HG03460 (cell line): Measurements from ENCODE around the gene ZNF648.
A peak's percentile ranks its signal among the peaks of the same experiment; 100 is the strongest.
"Not testable (repeated sequence)": the region's sequence is repeated elsewhere in the genome, so short reads cannot be mapped to it uniquely, and the experiment has no call there.

ENCODE experiments used
- ATAC-seq: cut with Tn5 transposase; IDR thresholded peaks from one replicate; pipeline ENCODE4 v1.9.1; 2021; ENCODE audit not compliant: unreplicated experiment

ZNF648 gene

GRCh38 chr1:182061594-182061993, at the start of gene ZNF648:
Gene ZNF648, minus strand, starts transcription at chr1:182061712. Its CDS starts 3,702 bp downstream, at chr1:182058010.
- no peak for ATAC-seq

DNA sequence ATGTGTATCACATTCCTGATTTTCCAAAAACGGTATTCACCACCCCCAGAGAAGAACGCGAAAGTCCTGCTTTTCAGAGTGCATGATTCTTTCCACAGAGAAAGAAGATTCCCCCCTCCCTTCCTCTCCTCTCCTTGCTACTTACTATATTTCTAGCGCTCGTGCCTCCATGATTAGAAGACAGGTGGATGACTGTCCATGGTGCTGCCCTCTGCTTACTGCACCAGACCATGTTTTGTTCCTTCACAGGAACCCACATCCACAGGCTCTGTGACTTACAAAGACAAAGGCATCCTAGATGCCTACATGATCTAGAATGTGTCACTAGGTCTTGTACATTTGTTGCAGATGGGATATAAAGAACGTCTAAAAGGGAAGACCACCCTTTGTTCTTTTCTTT, 49.1 kb upstream of the ZNF648 start:
- no peak for ATAC-seq

GRCh38 chr1:182109771-182110170, 48.3 kb upstream of the ZNF648 start:
- no peak for ATAC-seq

DNA sequence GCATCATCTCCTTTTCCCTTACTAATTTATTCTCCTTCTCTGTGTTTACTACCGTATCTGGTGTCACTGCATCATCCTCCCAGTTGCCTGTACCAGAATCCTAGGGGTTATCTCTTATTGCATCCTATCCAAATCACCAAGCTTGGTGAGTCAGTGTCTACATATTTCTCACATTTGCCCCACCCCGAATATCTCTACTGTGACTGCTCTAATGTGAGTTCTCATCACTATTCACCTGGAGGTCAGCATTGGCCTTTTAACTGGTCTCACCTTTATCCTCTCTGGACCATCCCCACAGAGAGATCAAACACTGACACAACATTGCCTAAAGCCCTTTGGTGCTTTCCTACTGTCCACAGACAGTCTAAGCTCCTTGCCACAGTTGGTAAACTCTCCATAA, 45.7 kb upstream of the ZNF648 start:
- no peak for ATAC-seq

DNA sequence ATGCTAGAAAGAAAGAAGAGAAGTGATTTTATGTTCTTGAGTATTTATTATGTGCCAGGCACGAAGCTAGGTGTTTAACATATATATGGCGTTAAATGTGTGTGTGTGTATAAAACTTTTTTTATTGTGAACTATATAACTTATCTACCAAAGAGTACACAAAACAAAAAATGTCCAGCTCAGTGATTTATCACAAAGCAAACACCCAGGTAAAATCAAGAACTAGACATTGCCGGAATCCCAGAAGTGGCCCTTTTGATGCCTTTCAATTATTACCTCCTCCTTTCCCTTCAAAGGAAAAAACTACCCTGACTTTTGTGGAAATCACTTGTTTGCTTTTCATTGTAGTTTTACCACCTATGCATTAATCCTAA, 40.5 kb upstream of the ZNF648 start:
- no peak for ATAC-seq

GRCh38 chr1:182101415-182102042, 40.0 kb upstream of the ZNF648 start:
- no peak for ATAC-seq

GRCh38 chr1:182098301-182098700, 36.8 kb upstream of the ZNF648 start:
- ATAC-seq, result no peak

- no peak for ATAC-seq
Measured at GRCh38 chr1:182095946-182096345, 34.4 kb upstream of the ZNF648 start.

GRCh38 chr1:182094514-182095005, 33.0 kb upstream of the ZNF648 start:
- ATAC-seq, result not testable (repeated sequence)

GRCh38 chr1:182093781-182094180, 32.3 kb upstream of the ZNF648 start:
- ATAC-seq, result no peak

GRCh38 chr1:182092336-182092735, 30.8 kb upstream of the ZNF648 start:
- no peak for ATAC-seq

DNA sequence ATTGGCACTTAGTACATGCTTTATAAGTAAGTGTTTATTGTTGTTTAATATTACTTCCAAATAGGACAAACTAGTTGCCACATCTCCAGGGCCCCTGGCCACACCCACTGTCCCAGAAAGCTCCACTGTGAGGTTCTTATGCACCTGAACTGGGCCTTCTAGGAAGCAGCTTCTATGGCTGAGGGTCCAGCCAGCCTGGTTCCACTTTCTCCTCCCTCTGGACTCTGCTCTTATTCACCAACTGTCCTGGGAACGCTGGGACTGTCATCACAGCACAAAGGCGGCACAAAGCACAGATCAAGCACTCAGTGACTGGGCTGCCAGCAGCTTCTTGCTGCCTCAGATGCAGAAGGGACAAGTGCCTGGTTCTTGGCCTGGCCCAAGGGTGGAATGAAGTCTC, 29.6 kb upstream of the ZNF648 start:
- no peak for ATAC-seq

DNA sequence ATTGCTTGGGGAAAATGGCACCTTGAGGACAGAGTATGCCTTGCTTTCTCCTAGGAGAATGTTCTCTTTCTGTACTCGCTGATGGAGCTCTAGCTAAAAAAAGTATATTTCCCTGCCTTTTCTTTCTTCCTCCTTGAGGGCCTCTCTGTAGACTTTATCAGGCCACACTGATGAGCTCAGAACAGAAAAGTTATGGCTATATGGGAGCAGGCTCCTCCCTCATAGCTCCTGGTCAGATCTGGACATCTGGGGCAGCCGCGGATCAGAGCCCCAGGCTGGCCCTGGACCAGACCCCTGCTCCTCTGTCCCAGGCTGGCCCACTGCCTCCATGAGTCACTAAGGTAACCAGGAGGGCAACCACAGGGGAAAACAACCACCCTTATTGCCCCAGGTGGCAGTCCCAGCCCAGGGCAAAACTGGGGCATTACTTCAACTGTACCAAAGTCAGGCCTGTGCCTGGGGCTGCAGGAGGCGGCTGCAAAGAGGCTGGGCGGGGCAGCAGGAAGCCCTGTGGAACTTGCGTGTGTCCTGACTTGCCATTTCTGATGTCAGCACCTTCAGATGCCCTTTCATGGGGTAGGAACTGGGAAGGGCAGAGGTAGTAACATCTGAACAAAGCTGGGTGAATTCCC, 26.3 kb upstream of the ZNF648 start:
- no peak for ATAC-seq

DNA sequence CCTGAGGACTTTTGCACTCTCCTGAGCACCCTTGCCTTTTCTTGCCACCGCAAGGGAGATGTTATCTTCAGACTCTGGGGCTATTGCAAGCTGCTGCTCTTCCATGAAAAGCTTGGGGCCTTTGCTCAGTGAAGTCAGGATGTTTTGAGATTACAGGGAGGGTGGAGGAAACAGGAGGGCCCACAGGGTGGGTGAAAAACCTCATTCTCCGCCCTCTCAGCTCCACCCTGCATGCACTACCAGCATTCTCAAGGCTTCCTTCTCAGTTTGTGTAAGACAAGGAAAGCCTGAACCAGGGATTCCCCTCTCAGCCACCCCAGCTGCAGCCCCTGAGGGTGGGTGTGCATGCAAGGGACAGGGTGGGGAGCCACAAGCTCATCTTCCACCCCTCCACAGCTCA, 25.8 kb upstream of the ZNF648 start:
- ATAC-seq, result no peak

GRCh38 chr1:182086620-182087019, 25.1 kb upstream of the ZNF648 start:
- ATAC-seq, result no peak

GRCh38 chr1:182086136-182086535, 24.6 kb upstream of the ZNF648 start:
- no peak for ATAC-seq

- ATAC-seq, result no peak
Measured at GRCh38 chr1:182085726-182086125, 24.2 kb upstream of the ZNF648 start.

- peak; percentile 76 for ATAC-seq
Measured at GRCh38 chr1:182084487-182085316, 23.2 kb upstream of the ZNF648 start.

- ATAC-seq, result no peak
Measured at GRCh38 chr1:182083851-182084486, 22.5 kb upstream of the ZNF648 start.

DNA sequence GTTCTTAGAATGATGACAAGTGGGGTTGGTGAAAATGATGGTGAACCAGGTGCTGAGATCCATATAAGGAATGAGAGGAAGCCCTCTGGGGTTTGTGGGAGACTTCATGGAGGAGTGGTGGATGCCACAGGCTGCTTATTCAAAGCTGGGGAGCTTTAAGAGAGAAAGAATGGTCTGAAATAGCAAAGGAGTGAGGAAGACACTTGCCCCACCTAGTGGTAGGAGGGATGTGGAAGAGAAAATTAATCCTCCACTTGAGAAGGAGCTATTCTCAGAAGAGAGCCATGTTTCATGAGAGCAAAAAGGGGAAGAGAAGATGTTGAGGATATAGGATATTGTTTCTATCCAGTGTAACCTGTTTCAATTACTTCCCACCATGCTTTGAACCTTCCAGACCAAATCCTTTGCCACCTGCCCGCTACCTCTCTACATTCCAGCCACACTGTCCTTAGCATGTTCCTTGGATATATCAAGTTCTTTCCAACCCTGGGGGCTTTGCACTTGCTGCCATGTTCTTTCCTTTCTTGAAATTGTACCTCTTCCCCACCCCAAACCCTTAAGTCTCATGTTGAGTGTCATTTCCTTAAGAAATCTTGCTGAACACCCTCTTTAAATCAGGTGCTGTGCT, 19.6 kb upstream of the ZNF648 start:
- ATAC-seq, result no peak

DNA sequence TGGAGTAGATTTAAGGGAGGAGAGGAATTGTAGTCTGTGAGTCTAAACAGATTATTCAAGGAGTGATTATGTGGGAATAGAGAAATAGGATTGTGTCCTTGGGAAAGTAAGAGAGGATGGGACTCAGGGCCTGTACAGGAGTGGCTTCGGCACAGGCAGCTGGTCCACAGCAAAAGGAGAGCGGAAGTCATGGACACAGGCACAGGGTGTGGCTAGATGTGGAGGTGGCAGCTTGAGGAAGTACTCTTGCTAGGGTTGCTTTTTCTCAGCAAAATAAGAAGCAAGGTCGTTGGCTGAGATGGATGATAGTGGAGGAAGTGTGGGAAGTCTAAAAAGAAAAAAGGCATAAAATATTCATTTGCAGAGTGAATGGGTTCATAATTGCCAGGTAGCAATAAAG, 18.5 kb upstream of the ZNF648 start:
- ATAC-seq, result no peak
